ENCODE results near the gene FUS. TPM values are rescaled to one million over a fixed set of nuclear protein-coding genes. Genes with fewer than 3 reads are reported as not detected.
A peak's percentile ranks its signal among the peaks of the same experiment; 100 is the strongest.

FUS gene
- total and polyA plus RNA-seq, 2 experiments from 2014 or later = 247 to 528 TPM

DNA sequence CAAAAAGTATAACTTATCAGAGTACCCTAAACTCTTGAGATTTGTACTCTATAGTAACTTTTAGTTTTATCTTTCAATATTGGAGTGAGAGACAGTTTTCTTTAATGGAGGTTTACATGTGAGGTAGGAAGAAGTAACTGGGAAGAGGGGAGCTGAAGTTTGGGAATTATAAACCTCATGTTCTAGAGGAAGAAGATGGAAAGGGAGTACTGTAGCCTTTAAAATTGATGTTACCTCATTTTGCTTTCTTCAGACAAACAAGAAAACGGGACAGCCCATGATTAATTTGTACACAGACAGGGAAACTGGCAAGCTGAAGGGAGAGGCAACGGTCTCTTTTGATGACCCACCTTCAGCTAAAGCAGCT lies 9.5 kb downstream of the FUS start:
- no peaks in the 10 kb centered on the region for H3K27me3 ChIP-seq (ENCODE audit: insufficient read depth)
- H2AFZ ChIP-seq = no peak overlapping the region
- peaks cover 100% of the 10 kb centered on the region for H3K36me3 Mint-ChIP-seq (ENCODE audit: low read depth)
- no peak for TF ChIP-seq EZH2phosphoT487 (IDR thresholded peaks at IDR 0.05; ENCODE audit: unreplicated experiment)
- H3K27ac ChIP-seq (ENCODE audit: low read depth) = 0 out of 2 replicates have a peak overlapping the region, but pooled peaks have one; percentile 58
- ATAC-seq (no peak), DNase-seq (ENCODE audit: low spot score) (no peak)
- H3K36me3 ChIP-seq (ENCODE audit: insufficient read depth) = peaks cover 99% of the 10 kb centered on the region
- no peaks in the 10 kb centered on the region; the same call in 1 of the 2 replicates for H3K4me1 ChIP-seq (ENCODE audit: insufficient read depth)
- no peaks in the 10 kb centered on the region for H3K9me3 Mint-ChIP-seq
- no peak overlapping the region; the same call in 1 of the 2 replicates for H3K27ac Mint-ChIP-seq
- peaks cover 81% of the 10 kb centered on the region for H3F3A ChIP-seq (replicated peaks; ENCODE audit: low read depth)
- no peaks in the 10 kb centered on the region for H3K9me2 ChIP-seq (ENCODE audit: insufficient read depth)
- peaks cover 85% of the 10 kb centered on the region for H3K79me2 ChIP-seq (replicated peaks; ENCODE audit: insufficient read depth)
- no peak overlapping the region for H3K4me3 ChIP-seq
- H3K4me2 ChIP-seq = no peak overlapping the region
- H4K20me1 ChIP-seq (replicated peaks; ENCODE audit: insufficient read depth) = peaks cover 86% of the 10 kb centered on the region
- peaks cover 21% of the 10 kb centered on the region for H3K4me1 Mint-ChIP-seq
- peaks cover 17% of the 10 kb centered on the region for H3K27me3 Mint-ChIP-seq (ENCODE audit: insufficient read depth, low read depth, poor library complexity)
- no peak overlapping the region for H3K4me3 Mint-ChIP-seq

DNA sequence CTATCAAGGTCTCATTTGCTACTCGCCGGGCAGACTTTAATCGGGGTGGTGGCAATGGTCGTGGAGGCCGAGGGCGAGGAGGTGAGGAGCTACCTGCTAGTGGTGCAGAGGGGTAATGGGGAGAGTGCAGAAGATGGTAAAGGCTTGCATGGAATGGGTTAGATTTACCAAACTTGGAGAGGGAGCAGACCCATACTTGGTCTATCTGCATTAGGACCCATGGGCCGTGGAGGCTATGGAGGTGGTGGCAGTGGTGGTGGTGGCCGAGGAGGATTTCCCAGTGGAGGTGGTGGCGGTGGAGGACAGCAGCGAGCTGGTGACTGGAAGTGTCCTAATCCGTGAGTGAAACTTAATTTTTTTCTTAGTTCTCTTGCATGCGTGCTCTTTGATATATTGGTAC lies 10.1 kb downstream of the FUS start:
- ATAC-seq (no peak), DNase-seq (ENCODE audit: low spot score) (no peak)
- H3K4me3 Mint-ChIP-seq = no peak overlapping the region; the same call in 2 of the 3 replicates
- H3K4me1 Mint-ChIP-seq = peaks cover 16% of the 10 kb centered on the region
- peaks cover 99% of the 10 kb centered on the region for H3K36me3 ChIP-seq (ENCODE audit: insufficient read depth)
- H3K36me3 Mint-ChIP-seq (ENCODE audit: low read depth) = peaks cover 100% of the 10 kb centered on the region
- H2AFZ ChIP-seq = no peak overlapping the region
- H3K79me2 ChIP-seq (replicated peaks; ENCODE audit: insufficient read depth) = peaks cover 79% of the 10 kb centered on the region
- peaks cover 88% of the 10 kb centered on the region for H3F3A ChIP-seq (replicated peaks; ENCODE audit: low read depth)
- H3K9me3 Mint-ChIP-seq = no peaks in the 10 kb centered on the region
- no peak overlapping the region for H3K4me2 ChIP-seq
- peaks cover 86% of the 10 kb centered on the region for H4K20me1 ChIP-seq (replicated peaks; ENCODE audit: insufficient read depth)
- H3K9me2 ChIP-seq (ENCODE audit: insufficient read depth) = no peaks in the 10 kb centered on the region
- TF ChIP-seq STAT1 (IDR thresholded peaks at IDR 0.05; ENCODE audit: unreplicated experiment) = no peak
- no peaks in the 10 kb centered on the region for H3K4me1 ChIP-seq (ENCODE audit: insufficient read depth)
- H3K4me3 ChIP-seq = no peak overlapping the region
- 0 out of 2 replicates have a peak overlapping the region, but pooled peaks have one; percentile 50 for H3K27ac ChIP-seq (ENCODE audit: low read depth)
- H3K27ac Mint-ChIP-seq = peak overlapping the region; percentile 26; the same call in 1 of the 2 replicates
- no peaks in the 10 kb centered on the region for H3K27me3 ChIP-seq (ENCODE audit: insufficient read depth)
- H3K27me3 Mint-ChIP-seq (ENCODE audit: insufficient read depth, low read depth, poor library complexity) = peaks cover 13% of the 10 kb centered on the region

DNA sequence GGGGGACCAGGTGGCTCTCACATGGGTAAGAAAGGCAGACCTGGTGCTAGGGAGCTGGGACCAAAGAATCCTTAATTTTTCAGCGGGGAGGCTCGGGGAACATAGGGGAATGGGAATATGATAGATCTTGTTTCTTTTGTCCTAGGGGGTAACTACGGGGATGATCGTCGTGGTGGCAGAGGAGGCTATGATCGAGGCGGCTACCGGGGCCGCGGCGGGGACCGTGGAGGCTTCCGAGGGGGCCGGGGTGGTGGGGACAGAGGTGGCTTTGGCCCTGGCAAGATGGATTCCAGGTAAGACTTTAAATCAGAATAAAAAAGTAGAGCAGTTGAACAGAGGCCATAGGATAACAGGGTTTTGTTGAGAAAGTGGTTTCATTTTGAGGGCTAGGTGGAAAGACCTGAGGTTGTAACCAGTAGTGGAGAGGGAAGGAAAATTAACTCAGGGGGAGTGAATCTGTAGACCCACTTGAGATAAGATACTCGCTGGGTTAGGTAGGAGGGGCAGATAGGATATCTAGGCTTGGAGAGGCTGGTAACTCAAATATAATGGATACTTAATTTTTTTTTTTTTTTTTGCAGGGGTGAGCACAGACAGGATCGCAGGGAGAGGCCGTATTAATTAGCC lies 11.0 kb downstream of the FUS start:
- peaks cover 70% of the 10 kb centered on the region for H3K79me2 ChIP-seq (replicated peaks; ENCODE audit: insufficient read depth)
- H3K4me3 Mint-ChIP-seq = no peak overlapping the region; the same call in 2 of the 3 replicates
- H3K27me3 Mint-ChIP-seq (ENCODE audit: insufficient read depth, low read depth, poor library complexity) = peaks cover 13% of the 10 kb centered on the region
- H3F3A ChIP-seq (replicated peaks; ENCODE audit: low read depth) = peaks cover 92% of the 10 kb centered on the region
- H3K27ac ChIP-seq (ENCODE audit: low read depth) = 0 out of 2 replicates have a peak overlapping the region, but pooled peaks have one; percentile 50
- no peak overlapping the region for H3K4me2 ChIP-seq
- no peaks in the 10 kb centered on the region for H3K4me1 ChIP-seq (ENCODE audit: insufficient read depth)
- peaks cover 100% of the 10 kb centered on the region for H3K36me3 Mint-ChIP-seq (ENCODE audit: low read depth)
- H3K9me2 ChIP-seq (ENCODE audit: insufficient read depth) = no peaks in the 10 kb centered on the region
- H3K27me3 ChIP-seq (ENCODE audit: insufficient read depth) = no peaks in the 10 kb centered on the region
- no peak for DNase-seq (ENCODE audit: low spot score)
- H3K4me1 Mint-ChIP-seq = peaks cover 9% of the 10 kb centered on the region
- no peak overlapping the region for H2AFZ ChIP-seq
- H3K27ac Mint-ChIP-seq = no peak overlapping the region
- ATAC-seq = no peak
- no peaks in the 10 kb centered on the region for H3K9me3 Mint-ChIP-seq
- no peak overlapping the region for H3K4me3 ChIP-seq
- H4K20me1 ChIP-seq (replicated peaks; ENCODE audit: insufficient read depth) = peaks cover 86% of the 10 kb centered on the region
- peaks cover 99% of the 10 kb centered on the region for H3K36me3 ChIP-seq (ENCODE audit: insufficient read depth)
- TF ChIP-seq, protein P1, sequence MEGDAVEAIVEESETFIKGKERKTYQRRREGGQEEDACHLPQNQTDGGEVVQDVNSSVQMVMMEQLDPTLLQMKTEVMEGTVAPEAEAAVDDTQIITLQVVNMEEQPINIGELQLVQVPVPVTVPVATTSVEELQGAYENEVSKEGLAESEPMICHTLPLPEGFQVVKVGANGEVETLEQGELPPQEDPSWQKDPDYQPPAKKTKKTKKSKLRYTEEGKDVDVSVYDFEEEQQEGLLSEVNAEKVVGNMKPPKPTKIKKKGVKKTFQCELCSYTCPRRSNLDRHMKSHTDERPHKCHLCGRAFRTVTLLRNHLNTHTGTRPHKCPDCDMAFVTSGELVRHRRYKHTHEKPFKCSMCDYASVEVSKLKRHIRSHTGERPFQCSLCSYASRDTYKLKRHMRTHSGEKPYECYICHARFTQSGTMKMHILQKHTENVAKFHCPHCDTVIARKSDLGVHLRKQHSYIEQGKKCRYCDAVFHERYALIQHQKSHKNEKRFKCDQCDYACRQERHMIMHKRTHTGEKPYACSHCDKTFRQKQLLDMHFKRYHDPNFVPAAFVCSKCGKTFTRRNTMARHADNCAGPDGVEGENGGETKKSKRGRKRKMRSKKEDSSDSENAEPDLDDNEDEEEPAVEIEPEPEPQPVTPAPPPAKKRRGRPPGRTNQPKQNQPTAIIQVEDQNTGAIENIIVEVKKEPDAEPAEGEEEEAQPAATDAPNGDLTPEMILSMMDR (conservative IDR thresholded peaks at IDR 0.05; ENCODE audit: low read depth in 2 of 2) = no peak
- TF ChIP-seq EZH2phosphoT487 (IDR thresholded peaks at IDR 0.05; ENCODE audit: unreplicated experiment) (no peak), ZNF114 (CRISPR knock-in tag; IDR thresholded peaks at IDR 0.05) (no peak), EZH2 (IDR thresholded peaks at IDR 0.05; ENCODE audit: low read depth, unreplicated experiment) (no peak), JUNB (IDR thresholded peaks at IDR 0.05; ENCODE audit: unreplicated experiment) (no peak)
- TF ChIP-seq, protein P2, sequence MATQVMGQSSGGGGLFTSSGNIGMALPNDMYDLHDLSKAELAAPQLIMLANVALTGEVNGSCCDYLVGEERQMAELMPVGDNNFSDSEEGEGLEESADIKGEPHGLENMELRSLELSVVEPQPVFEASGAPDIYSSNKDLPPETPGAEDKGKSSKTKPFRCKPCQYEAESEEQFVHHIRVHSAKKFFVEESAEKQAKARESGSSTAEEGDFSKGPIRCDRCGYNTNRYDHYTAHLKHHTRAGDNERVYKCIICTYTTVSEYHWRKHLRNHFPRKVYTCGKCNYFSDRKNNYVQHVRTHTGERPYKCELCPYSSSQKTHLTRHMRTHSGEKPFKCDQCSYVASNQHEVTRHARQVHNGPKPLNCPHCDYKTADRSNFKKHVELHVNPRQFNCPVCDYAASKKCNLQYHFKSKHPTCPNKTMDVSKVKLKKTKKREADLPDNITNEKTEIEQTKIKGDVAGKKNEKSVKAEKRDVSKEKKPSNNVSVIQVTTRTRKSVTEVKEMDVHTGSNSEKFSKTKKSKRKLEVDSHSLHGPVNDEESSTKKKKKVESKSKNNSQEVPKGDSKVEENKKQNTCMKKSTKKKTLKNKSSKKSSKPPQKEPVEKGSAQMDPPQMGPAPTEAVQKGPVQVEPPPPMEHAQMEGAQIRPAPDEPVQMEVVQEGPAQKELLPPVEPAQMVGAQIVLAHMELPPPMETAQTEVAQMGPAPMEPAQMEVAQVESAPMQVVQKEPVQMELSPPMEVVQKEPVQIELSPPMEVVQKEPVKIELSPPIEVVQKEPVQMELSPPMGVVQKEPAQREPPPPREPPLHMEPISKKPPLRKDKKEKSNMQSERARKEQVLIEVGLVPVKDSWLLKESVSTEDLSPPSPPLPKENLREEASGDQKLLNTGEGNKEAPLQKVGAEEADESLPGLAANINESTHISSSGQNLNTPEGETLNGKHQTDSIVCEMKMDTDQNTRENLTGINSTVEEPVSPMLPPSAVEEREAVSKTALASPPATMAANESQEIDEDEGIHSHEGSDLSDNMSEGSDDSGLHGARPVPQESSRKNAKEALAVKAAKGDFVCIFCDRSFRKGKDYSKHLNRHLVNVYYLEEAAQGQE (IDR thresholded peaks at IDR 0.05; ENCODE audit: unreplicated experiment) = no peak
